HG03442 (cell line): ENCODE results near the gene CCDC88C.
A peak's percentile ranks its signal among the peaks of the same experiment; 100 is the strongest.
"Not testable (repeated sequence)": the region's sequence is repeated elsewhere in the genome, so short reads cannot be mapped to it uniquely, and the experiment has no call there.

Source experiments
- ATAC-seq: cut with Tn5 transposase; IDR thresholded peaks from one replicate; pipeline ENCODE4 v1.9.1; 2021; ENCODE audit warnings: mild to moderate bottlenecking, moderate library complexity; ENCODE audit not compliant: unreplicated experiment

CCDC88C gene

GRCh38 chr14:91417120-91417982, at the start of gene CCDC88C:
Gene CCDC88C, minus strand, starts transcription at chr14:91417820. Its CDS starts 130 bp downstream, at chr14:91417690.
- peak; percentile 42 for ATAC-seq

GRCh38 chr14:91466192-91466591, 48.6 kb upstream of the CCDC88C start:
- ATAC-seq, result no peak

GRCh38 chr14:91464615-91465205, 47.1 kb upstream of the CCDC88C start:
- no peak for ATAC-seq

- no peak for ATAC-seq
These were observed 41.0 kb upstream of the CCDC88C start for GRCh38 chr14:91458612-91459011.

- ATAC-seq, result no peak
These were observed 38.7 kb upstream of the CCDC88C start for GRCh38 chr14:91456283-91456682.

- ATAC-seq, result no peak
These were observed 37.0 kb upstream of the CCDC88C start for GRCh38 chr14:91454580-91454979.

GRCh38 chr14:91454155-91454554, 36.5 kb upstream of the CCDC88C start:
- ATAC-seq, result no peak

- ATAC-seq, result no peak
These were observed 36.1 kb upstream of the CCDC88C start for GRCh38 chr14:91453744-91454143.

GRCh38 chr14:91444335-91445020, 26.9 kb upstream of the CCDC88C start:
- no peak for ATAC-seq

GRCh38 chr14:91439345-91439744, 21.7 kb upstream of the CCDC88C start:
- no peak for ATAC-seq

- ATAC-seq, result no peak
These were observed 21.2 kb upstream of the CCDC88C start for GRCh38 chr14:91438845-91439244.

- not testable (repeated sequence) for ATAC-seq
These were observed 18.6 kb upstream of the CCDC88C start for GRCh38 chr14:91436266-91436665.

- ATAC-seq, result no peak
These were observed 11.8 kb upstream of the CCDC88C start for GRCh38 chr14:91429385-91429784.

GRCh38 chr14:91428931-91429330, 11.3 kb upstream of the CCDC88C start:
- ATAC-seq, result not testable (repeated sequence)

GRCh38 chr14:91425531-91425944, 7.9 kb upstream of the CCDC88C start:
- ATAC-seq, result not testable (repeated sequence)

GRCh38 chr14:91424813-91425530, 7.4 kb upstream of the CCDC88C start:
- ATAC-seq, result no peak

GRCh38 chr14:91420686-91421085, 3.1 kb upstream of the CCDC88C start:
- no peak for ATAC-seq

- no peak for ATAC-seq
These were observed 1.8 kb upstream of the CCDC88C start for GRCh38 chr14:91419451-91419850.

GRCh38 chr14:91419044-91419397, 1.4 kb upstream of the CCDC88C start:
- ATAC-seq, result no peak

- no peak for ATAC-seq
These were observed 895 bp upstream of the CCDC88C start for GRCh38 chr14:91418387-91419043.

- peak; percentile 24 for ATAC-seq
These were observed 365 bp upstream of the CCDC88C start for GRCh38 chr14:91417983-91418386.
